SHP77 (cell line): Measurements from ENCODE around the gene SYP.
"Not testable (repeated sequence)": the region's sequence is repeated elsewhere in the genome, so short reads cannot be mapped to it uniquely, and the experiment has no call there.

Experiments
- DNase-seq, 2 experiments: peaks; one replicate each; lab custom pipeline; 2025; lab: John Stamatoyannopoulos, UW

SYP gene

GRCh38 chrX:49189606-49190005 lies 10.4 kb downstream of the SYP start:
- DNase-seq, result no peak

- DNase-seq, result no peak
Observed at GRCh38 chrX:49188468-49189076, 11.4 kb downstream of the SYP start.

DNA sequence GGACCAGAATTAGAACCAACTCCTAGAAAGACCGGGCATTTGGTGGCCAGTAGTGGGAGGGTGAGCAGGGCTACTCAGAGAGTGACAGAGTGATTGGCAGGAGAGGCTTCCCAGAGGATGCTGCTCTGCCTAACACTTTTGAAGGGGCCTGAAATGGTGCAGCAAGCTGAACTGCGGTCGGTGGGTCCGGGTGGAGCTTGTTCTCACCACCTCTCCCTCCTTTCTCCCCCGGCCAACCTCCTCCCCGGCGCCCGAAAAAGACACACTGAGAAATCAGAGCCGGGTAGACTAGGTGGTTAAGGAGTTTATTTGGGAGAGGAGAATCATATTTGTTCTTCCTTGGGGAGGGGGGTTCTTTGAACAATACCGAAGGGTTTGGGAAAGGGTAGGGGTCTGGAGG lies 12.5 kb downstream of the SYP start:
- no peak for DNase-seq

GRCh38 chrX:49187028-49187394 lies 13.0 kb downstream of the SYP start:
- no peak for DNase-seq

- DNase-seq, result peak; percentile 32 to 54
Observed at GRCh38 chrX:49186125-49187027, 13.6 kb downstream of the SYP start, which contains the start of gene PRICKLE3. Gene PRICKLE3, minus strand, starts transcription at chrX:49186373. Its CDS starts 76 bp downstream, at chrX:49186297.

DNA sequence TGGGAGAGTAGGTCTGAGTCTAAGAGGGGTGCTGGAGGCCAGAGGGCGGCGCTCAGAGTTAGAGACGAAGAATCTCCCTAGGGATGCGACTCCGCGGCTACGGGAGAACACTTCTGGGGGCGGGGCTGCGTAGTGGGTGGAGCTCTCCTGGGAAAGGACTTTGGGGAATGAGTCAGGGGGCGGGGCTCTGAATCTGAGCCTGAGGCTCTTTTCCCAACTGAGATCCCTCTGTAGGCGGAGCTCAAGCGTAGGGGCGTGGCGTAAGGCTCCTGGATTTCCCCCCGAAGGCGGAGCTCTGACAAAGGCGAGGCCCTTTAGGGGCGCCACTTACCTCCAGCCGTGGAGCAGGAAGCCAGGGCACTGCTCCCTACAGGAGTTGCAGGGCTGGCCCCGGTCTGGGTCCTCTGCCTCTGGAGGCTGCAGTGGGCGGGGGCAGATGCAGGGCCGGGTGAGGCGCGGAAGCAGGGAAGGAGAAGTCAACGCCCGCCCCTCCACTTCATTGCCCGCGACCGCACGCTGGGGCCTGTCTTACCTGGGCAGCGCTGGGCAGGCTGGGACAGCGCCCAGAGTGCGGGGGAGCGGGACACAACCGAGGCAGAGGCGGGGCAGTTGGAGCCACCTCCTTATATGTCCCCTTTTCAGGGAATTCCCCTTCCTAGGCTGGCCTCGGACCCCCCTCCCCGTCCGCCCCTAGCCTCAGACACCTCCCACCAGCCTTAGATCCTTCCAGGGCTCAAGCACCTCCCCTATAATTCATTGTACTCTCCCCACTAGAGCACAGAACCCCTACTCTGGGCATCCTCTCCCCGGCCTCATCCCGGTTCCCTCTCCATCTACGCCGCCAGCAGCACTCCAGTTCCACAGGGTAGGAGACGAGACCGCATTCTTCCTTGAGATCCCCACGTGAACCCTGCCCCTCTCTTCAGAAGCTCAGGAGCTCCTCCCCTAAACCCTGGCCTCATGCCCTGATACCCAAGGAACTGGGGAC lies 15.4 kb downstream of the SYP start:
- peak; percentile 69 to 73 for DNase-seq

DNA sequence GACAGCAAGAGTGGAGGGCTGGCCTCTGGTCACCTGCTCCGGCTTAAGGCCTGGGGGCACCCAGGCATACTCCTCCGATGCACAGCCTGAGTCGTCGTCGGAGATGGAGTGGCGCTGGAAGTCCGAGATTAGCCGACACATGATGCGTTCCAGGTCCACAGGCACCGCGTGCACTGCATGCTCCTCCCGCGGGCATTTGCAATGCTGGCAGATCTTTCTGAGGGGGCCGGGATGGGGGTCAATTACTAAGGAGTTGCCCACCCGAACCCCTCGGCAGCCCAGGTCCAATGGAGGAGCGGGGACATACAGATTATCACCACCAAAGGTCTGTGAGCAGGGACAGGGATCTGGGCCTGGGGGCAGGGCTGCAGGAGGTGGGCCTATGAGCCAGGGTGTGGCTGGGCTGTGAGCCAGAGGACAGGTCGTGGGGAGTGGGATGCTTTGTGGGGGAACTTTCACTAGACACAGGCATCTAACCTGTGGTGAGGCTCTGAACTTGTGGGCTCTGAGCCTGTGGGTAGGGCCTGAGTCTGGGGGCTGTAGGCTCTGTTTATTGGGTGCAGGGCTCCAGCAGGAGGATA lies 16.2 kb downstream of the SYP start:
- DNase-seq, result no peak

GRCh38 chrX:49179358-49179757 lies 20.6 kb downstream of the SYP start:
- DNase-seq, result no peak

DNA sequence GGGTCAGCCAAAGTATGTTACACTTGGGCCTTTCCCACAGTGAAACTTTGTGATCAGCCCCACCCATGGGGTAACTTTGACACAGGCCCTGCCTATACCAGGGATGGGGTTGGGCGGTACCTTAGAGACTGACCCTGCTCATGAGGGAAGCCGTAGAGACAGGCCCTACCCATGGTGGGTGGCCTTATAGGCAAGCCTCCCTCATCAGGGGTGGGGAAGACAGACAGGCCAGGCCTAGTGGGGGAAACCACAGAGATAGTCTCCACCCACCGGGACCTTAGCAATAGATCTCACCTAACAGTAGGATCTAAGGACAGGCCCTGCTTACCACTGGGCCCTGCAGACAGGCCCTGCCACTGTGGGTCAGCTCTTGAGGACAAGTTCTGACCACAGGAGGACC lies 21.5 kb downstream of the SYP start:
- DNase-seq, result no peak

- DNase-seq, result no peak
Observed at GRCh38 chrX:49177873-49178480, 22.0 kb downstream of the SYP start.

- DNase-seq, result no peak
Observed at GRCh38 chrX:49177338-49177833, 22.6 kb downstream of the SYP start.

DNA sequence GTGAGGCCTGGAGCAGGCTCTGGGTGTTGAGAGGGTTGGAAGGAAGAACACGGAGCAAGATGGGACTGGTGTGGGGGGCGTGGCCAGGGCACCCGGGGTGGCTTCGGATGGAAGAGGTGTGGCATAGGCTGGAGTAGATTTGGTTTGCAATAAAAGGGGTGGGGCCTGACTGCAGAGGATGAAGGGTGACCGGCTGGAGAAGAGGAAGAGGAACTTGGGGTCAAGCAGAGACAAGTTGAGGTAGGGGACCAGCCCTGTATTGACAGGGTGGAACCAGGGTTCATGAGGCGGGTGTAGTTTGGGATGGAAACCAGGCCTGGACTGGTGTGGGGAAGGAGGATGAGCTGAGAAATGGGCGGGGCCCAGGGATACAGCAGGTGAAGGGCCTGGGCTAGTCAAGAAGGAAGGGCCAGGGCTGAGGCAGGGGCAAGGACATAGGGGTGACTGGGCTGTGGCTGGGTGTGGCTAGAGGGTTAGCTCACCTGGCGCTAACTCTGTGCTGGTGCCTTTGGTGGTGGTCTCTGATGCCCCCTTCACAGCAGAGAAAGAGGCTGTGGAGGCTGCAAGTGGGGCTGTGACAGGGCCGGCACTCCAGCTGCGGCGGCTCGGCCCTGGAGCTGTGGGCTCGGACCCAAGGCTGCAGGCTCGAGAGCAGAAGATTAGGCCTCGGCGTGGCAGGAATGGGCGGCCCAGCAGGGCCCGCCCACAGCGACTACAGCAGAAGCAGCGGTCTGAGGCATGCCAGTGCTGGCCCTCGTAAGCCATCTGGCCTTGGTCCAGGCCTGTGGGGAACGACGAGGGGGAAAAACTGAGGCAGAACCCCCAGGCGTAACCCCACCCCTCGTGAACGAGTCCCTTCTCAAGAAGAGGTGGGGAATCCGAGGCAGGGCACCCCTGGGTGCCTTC lies 23.3 kb downstream of the SYP start:
- DNase-seq, result peak in 1 of 2 experiments; percentile 16

DNA sequence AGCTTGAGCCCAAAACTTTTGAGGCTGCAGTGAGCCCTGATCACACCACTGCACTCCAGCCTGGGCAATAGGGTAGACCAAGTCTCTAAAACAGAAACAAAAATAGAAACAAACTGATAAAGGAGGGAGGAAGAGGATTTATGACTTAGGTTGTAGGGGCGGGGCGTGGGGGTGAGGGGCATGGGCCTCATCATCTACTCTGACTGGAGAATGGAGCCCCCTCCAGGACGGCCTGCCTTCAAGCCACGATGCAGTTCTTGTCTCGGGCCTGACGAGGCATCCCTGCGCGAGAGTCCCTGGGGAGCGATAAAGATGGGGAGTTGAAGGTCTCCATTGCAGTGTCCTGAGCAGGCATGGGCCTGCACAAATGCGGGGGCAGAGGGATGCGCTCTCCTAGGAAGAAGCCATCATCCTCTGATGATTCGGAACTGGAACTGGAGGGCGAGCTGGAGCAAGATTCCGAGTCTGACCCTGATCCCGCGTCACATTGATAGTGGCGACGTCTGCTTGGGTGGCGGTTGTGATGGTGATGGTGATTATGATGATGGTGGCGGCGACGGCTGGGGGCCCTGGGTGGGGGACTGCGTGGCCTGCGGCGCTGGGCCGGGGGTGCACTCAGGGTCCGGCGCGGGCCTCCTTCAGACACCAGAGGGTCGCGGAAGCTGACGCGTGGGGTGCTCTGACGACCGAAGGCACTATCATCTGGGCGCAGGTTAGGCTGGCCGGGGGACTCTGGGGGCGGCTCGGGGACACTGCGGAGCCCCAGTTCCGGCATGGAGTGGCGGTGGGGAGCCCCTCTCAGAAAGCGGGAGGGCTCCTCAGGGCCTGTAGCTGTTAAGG lies 24.3 kb downstream of the SYP start:
- DNase-seq, result no peak

- no peak for DNase-seq
Observed at GRCh38 chrX:49174723-49175122, 25.3 kb downstream of the SYP start.

GRCh38 chrX:49173544-49173943 lies 26.4 kb downstream of the SYP start:
- not testable (repeated sequence) for DNase-seq

DNA sequence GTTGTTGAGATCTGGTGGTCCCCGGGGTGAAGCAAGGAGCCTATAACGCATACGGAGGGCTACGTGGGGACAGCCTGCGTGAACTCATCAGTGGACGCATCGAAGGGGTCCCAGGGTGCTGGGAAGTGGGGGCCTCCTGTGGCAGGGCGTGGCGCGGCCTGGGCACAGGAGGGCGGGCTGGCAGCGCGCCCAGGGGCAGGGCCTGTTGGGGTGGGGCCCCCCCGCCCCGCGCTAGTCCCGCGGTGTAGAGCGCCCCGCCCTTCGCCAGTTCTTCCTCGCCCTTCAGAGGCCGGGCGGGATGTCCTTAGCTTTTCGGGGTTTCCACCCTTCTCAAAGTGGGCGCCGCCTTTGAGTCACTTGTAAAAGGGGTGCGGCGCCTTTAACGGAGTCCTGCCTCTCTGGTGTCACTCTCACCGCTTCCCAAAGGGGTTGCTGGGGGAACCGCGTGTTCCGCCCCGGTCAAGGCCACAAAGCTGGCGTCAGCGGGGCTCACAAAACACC lies 27.7 kb downstream of the SYP start:
- peak; percentile 20 to 32 for DNase-seq

- peak; percentile 10 to 24 for DNase-seq
Observed at GRCh38 chrX:49171752-49172279, 28.2 kb downstream of the SYP start, which contains the start of gene PLP2. Gene PLP2, plus strand, starts transcription at chrX:49171898. Its CDS starts 103 bp downstream, at chrX:49172001.

DNA sequence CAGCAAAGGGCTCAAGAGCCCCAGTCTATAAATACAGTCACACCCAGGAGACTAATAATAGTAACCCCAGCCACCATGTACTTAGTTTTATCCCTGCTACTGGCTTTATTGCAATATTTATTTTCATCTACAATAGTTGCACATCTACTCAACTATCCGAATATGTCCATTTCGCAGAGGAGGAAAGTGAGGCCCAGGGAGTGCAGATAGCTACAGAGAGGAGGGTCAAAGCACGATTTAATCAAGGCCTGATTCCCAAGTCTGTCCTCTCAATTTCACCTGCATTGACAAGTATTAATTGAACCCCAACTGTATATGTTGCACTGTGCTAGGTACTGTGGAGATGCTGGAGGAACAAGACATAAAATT lies 32.3 kb downstream of the SYP start:
- no peak for DNase-seq
